ENCODE data around the gene PIN1. TPM values are rescaled to one million over a fixed set of nuclear protein-coding genes. Genes with fewer than 3 reads are reported as not detected.

PIN1 gene
- total RNA-seq, 1 donor from 2014 or later = 58.5 TPM

DNA sequence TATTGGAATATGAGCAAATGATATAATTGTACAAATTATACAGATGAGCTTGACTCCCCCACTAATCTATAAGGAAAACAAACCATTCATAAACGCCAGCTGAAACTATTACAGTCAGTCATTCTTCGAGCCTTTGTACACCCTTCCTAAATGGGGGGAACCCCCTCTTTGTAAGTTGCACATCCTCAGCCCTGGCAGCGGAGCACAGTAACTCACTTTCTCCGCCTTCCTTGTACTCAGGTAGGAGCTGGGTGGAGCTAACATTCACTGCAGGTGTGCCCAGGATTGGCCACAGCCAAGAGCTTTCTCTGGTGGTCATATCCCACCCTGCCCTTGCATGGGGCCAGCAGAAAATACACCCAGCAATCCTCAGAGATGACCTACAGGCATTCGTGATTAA, 28.6 kb downstream of the PIN1 start:
- Histone ChIP-seq H3K4me3 (ENCODE audit: low read length in 3 of 3) (no peak overlapping the region), H3K9ac (ENCODE audit: low read depth in 1 of 3, low read length in 3 of 3) (no peak overlapping the region), H3K36me3 (ENCODE audit: control insufficient read depth in 3 of 3, insufficient read depth in 3 of 3, low read length in 3 of 3) (no peaks in the 10 kb centered on the region), H3K27me3 (ENCODE audit: control insufficient read depth in 3 of 3, insufficient read depth in 3 of 3, low read length in 3 of 3) (no peaks in the 10 kb centered on the region), H3K27ac (ENCODE audit: low read depth, low read length) (no peak overlapping the region), H3K4me1 (ENCODE audit: control insufficient read depth in 3 of 3, insufficient read depth in 3 of 3, low read length in 3 of 3) (peaks cover 0 to 2% (median 0%) of the 10 kb centered on the region in 3 donors), H3K9me3 (ENCODE audit: control insufficient read depth in 3 of 3, low read length in 3 of 3) (no peaks in the 10 kb centered on the region)

DNA sequence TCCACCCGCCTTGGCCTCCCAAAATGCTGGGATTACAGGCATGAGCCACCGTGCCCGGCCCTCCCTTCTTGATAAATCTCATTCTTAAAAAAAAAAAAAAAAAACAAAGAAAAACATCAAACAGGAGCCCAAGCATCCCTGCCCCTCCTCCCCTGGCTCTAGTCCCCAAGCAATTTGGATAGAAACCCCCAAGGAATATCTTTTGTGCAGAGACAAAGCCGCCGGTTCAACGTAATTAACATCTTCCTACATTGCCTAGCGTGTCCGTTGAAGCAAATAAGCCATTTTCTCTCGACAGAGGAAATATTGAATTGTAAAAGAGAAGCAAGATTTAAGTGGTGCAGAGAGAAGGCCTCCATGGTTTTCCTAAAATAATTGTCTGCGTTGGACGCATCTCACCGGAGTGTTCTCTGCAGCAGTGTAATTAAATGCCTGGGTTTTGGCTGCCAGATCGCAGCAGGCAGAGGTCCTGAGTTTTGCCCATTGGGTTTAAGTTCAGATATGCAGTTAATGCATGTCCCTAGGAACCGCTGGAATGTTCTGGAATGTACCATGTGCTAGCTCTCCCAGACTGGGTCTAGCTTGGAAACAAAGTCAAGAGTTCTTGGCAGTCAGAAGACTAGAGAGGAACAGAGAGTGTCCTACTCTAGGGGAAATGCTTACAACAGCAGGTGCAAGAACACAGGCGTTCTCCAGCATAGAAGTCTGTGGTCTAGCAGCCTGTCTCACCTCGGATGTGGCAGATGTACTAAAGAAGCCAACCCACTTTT, 30.8 kb downstream of the PIN1 start:
- Histone ChIP-seq H3K36me3 (ENCODE audit: control insufficient read depth in 3 of 3, insufficient read depth in 3 of 3, low read length in 3 of 3) (no peaks in the 10 kb centered on the region), H3K9ac (ENCODE audit: low read depth in 1 of 3, low read length in 3 of 3) (no peak overlapping the region), H3K27ac (ENCODE audit: low read depth, low read length) (no peak overlapping the region), H3K4me3 (ENCODE audit: low read length in 3 of 3) (no peak overlapping the region), H3K9me3 (ENCODE audit: control insufficient read depth in 3 of 3, low read length in 3 of 3) (no peaks in the 10 kb centered on the region), H3K27me3 (ENCODE audit: control insufficient read depth in 3 of 3, insufficient read depth in 3 of 3, low read length in 3 of 3) (peaks cover 0 to 4% (median 0%) of the 10 kb centered on the region in 3 donors), H3K4me1 (ENCODE audit: control insufficient read depth in 3 of 3, insufficient read depth in 3 of 3, low read length in 3 of 3) (peaks cover 0 to 2% (median 0%) of the 10 kb centered on the region in 3 donors)

DNA sequence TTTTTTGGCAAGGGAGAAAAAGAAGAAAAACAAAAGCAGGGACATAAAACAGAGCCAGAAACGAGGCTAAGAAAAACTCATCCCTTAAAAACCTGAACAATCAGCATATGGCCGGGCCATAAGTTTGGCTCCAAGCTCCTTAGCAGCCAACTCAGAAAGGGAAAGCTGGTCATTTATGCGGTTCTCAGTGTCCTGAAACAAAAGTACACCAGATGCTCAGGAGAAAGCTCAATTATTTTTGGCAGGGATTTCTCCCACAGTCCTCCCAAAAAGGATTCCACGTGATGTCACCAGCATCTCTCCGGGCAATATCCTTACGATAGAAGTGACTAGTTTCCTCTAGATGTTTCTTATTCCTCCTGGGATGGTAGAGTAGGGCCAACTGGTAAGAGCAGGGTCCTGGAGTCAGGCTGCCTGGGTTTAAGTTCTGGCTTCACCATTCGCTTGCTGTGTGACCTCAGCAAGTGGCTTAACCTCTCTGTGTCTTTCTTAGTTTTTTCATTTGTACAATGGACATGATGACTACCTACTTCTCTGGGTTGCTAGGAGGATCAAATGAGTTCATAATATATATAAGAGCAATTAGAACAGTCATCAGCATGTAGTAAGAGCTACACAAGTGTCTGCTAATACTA, 34.0 kb downstream of the PIN1 start:
- Histone ChIP-seq H3K4me3 (ENCODE audit: low read length in 3 of 3) (no peak overlapping the region), H3K9ac (ENCODE audit: low read depth in 1 of 3, low read length in 3 of 3) (no peak overlapping the region), H3K27ac (ENCODE audit: low read depth, low read length) (no peak overlapping the region), H3K9me3 (ENCODE audit: control insufficient read depth in 3 of 3, low read length in 3 of 3) (no peaks in the 10 kb centered on the region), H3K36me3 (ENCODE audit: control insufficient read depth in 3 of 3, insufficient read depth in 3 of 3, low read length in 3 of 3) (no peaks in the 10 kb centered on the region), H3K4me1 (ENCODE audit: control insufficient read depth in 3 of 3, insufficient read depth in 3 of 3, low read length in 3 of 3) (peaks cover 0 to 2% (median 0%) of the 10 kb centered on the region in 3 donors), H3K27me3 (ENCODE audit: control insufficient read depth in 3 of 3, insufficient read depth in 3 of 3, low read length in 3 of 3) (peaks cover 0 to 4% (median 0%) of the 10 kb centered on the region in 3 donors)

DNA sequence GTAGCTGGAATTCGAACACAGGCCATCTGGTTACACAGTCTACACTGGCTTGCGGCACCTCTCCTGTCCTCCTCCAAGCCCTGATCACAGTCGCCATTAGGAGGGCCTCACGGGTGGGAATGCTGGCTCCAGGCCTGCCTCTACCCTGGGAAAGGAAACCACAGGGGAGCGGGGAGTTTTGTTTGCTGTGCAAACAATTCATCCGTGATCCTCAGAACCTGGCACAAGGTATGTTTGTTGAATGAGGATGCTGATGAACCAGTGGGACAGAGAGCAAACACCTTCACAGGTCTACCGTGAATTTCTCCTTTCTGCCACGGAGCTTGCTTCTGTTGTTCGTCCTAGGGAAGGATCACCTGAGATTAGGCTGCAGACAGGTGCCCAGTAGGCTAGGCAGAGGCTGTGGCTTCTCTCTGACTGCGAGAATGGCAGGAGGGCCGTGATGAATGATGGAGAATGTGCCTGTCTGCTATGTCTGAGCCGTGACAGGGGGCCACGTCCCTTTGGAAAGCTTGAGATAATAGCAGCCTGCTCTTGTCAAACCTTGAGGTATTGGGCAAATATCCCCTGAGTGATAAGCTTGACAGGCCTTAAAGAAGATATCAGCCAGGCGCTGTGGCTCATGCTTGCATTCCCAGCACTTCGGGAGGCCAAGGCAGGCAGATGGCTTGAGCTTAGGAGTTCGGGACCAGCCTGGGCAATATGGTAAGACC, 36.7 kb downstream of the PIN1 start:
- Histone ChIP-seq H3K36me3 (ENCODE audit: control insufficient read depth in 3 of 3, insufficient read depth in 3 of 3, low read length in 3 of 3) (no peaks in the 10 kb centered on the region), H3K9ac (ENCODE audit: low read depth in 1 of 3, low read length in 3 of 3) (no peak overlapping the region), H3K9me3 (ENCODE audit: control insufficient read depth in 3 of 3, low read length in 3 of 3) (peaks cover 0 to 4% (median 0%) of the 10 kb centered on the region in 3 donors), H3K4me3 (ENCODE audit: low read length in 3 of 3) (no peak overlapping the region), H3K4me1 (ENCODE audit: control insufficient read depth in 3 of 3, insufficient read depth in 3 of 3, low read length in 3 of 3) (peaks cover 0 to 1% (median 0%) of the 10 kb centered on the region in 3 donors), H3K27me3 (ENCODE audit: control insufficient read depth in 3 of 3, insufficient read depth in 3 of 3, low read length in 3 of 3) (peaks cover 0 to 4% (median 0%) of the 10 kb centered on the region in 3 donors), H3K27ac (ENCODE audit: low read depth, low read length) (no peak overlapping the region)

DNA sequence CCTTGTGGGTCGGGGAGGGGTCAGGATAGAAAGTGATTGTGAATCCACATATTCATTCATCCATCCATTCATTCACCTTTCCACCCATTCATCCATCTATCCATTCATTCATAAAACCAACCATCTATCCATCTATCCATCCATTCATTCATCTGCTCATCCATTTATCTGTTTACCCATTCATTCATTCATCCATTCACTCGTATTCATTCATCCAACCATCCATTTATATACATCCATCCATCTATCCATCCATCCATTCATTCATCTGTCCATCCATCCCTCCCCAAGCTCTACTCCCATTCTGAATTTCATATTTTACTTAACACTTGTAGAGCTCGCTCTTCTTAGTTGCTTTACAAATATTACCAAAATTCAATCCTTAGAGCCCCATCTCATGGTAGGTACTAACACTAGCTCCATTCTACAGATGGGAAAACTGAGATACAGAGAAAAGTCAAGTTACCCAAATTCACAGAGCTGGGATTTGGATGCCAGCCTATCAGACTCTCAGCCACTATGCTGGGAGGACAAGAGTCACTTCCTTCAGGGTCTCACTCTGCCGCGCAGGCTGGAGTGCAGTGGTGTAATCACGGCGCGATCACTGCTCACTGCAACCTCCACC, 37.6 kb downstream of the PIN1 start:
- Histone ChIP-seq H3K27ac (ENCODE audit: low read depth, low read length) (no peak overlapping the region), H3K4me3 (ENCODE audit: low read length in 3 of 3) (no peak overlapping the region), H3K36me3 (ENCODE audit: control insufficient read depth in 3 of 3, insufficient read depth in 3 of 3, low read length in 3 of 3) (no peaks in the 10 kb centered on the region), H3K4me1 (ENCODE audit: control insufficient read depth in 3 of 3, insufficient read depth in 3 of 3, low read length in 3 of 3) (no peaks in the 10 kb centered on the region), H3K27me3 (ENCODE audit: control insufficient read depth in 3 of 3, insufficient read depth in 3 of 3, low read length in 3 of 3) (peaks cover 0 to 4% (median 0%) of the 10 kb centered on the region in 3 donors), H3K9ac (ENCODE audit: low read depth in 1 of 3, low read length in 3 of 3) (no peak overlapping the region), H3K9me3 (ENCODE audit: control insufficient read depth in 3 of 3, low read length in 3 of 3) (peaks cover 0 to 4% (median 0%) of the 10 kb centered on the region in 3 donors)

DNA sequence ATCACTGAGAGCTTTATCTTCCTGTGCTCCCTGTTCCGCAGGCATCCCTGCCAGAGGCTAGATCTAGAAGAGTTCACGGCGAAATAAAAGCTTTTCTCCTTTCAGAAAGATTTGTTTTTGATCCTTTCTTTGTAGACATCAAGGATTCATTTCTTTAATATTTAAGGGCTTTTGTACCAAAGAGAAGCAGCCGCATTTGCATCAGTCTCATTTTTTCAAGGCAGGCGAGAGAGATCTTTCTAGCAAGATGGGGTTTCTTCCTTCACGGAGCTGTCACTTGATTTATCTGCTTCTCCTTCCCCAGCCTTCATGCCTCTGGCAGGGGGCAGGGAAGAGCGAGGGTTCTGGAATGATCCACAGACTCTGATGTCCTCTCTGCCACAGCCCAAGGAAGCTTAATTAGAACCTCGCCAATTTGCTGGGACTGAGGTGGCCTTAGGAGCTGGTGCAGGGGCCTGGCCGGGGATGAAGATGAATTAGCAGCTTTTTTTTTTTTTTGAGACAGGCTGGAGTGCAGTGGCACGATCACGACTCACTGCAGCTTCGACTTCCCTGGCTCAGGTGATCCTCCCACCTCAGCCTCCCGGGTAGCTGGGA, 40.0 kb downstream of the PIN1 start:
- H3K27me3 ChIP-seq (ENCODE audit: control insufficient read depth in 3 of 3, insufficient read depth in 3 of 3, low read length in 3 of 3) = no peaks in the 10 kb centered on the region
- H3K4me1 ChIP-seq (ENCODE audit: control insufficient read depth in 3 of 3, insufficient read depth in 3 of 3, low read length in 3 of 3) = no peaks in the 10 kb centered on the region
- no peak overlapping the region for H3K4me3 ChIP-seq (ENCODE audit: low read length in 3 of 3)
- H3K36me3 ChIP-seq (ENCODE audit: control insufficient read depth in 3 of 3, insufficient read depth in 3 of 3, low read length in 3 of 3) = no peaks in the 10 kb centered on the region
- H3K9ac ChIP-seq (ENCODE audit: low read depth in 1 of 3, low read length in 3 of 3) = no peak overlapping the region
- peaks cover 0 to 4% (median 2%) of the 10 kb centered on the region in 3 donors for H3K9me3 ChIP-seq (ENCODE audit: control insufficient read depth in 3 of 3, low read length in 3 of 3)
- no peak overlapping the region for H3K27ac ChIP-seq (ENCODE audit: low read depth, low read length)

DNA sequence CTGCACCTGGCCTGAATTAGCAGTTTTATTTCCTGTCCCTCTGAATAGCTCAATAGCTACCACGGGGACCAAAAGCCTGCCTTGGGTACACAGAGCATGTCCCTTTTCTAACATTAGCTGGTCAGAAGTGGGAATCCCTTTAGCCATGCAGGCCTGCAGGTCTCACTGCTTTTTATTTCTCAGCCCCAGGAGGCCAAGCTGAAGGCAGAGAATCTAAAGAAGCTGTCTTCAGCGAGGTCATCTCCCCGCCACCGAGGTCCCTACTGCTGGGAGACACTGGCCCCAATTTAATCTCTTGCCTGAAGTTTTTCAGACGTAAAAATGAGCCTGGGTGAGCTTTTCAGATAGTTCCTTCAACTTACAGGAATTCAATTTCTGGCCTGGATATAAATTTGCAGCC, 40.7 kb downstream of the PIN1 start:
- Histone ChIP-seq H3K9ac (ENCODE audit: low read depth in 1 of 3, low read length in 3 of 3) (no peak overlapping the region), H3K4me1 (ENCODE audit: control insufficient read depth in 3 of 3, insufficient read depth in 3 of 3, low read length in 3 of 3) (no peaks in the 10 kb centered on the region), H3K27ac (ENCODE audit: low read depth, low read length) (no peak overlapping the region), H3K36me3 (ENCODE audit: control insufficient read depth in 3 of 3, insufficient read depth in 3 of 3, low read length in 3 of 3) (no peaks in the 10 kb centered on the region), H3K4me3 (ENCODE audit: low read length in 3 of 3) (no peak overlapping the region), H3K27me3 (ENCODE audit: control insufficient read depth in 3 of 3, insufficient read depth in 3 of 3, low read length in 3 of 3) (no peaks in the 10 kb centered on the region), H3K9me3 (ENCODE audit: control insufficient read depth in 3 of 3, low read length in 3 of 3) (peaks cover 0 to 4% (median 2%) of the 10 kb centered on the region in 3 donors)

DNA sequence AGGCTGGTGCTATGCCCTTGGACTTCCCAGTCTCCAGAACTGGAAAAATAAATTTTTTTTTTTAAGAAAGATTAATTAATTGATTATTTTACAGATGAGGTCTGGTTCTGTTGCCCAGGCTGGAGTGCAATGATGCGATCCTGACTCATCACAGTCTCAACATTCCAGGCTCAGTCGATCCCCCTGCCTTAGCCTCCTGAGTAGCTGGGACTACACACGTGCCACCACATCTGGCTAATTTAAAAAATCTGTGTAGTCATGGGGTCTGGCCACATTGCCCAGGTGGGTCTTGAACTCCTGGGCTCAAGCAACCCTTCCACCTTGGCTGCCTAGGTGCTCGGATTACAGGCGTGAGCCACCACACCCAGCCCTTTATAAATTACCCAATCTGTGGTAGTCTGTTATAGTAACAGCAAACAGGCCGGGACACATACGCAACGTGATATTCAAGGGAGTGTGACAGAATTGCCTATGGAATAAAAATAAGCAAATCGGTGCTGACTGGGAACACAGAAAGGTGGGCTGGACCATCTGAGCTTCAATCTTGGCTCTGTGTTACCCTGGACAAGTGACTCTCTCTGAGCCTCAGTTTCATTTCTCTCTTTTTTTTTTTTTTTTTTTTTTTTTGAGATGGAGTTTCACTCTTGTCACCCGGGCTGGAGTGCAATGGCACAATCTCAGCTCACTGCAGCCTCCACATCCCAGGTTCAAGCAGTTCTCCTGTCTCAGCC, 42.8 kb downstream of the PIN1 start:
- H3K4me3 ChIP-seq (ENCODE audit: low read length in 3 of 3) = no peak overlapping the region
- H3K27me3 ChIP-seq (ENCODE audit: control insufficient read depth in 3 of 3, insufficient read depth in 3 of 3, low read length in 3 of 3) = no peaks in the 10 kb centered on the region

More for the DNA sequence above, 42.8 kb downstream of the PIN1 start:
- H3K4me1 ChIP-seq (ENCODE audit: control insufficient read depth in 3 of 3, insufficient read depth in 3 of 3, low read length in 3 of 3) = no peaks in the 10 kb centered on the region
- no peaks in the 10 kb centered on the region for H3K36me3 ChIP-seq (ENCODE audit: control insufficient read depth in 3 of 3, insufficient read depth in 3 of 3, low read length in 3 of 3)
- H3K9ac ChIP-seq (ENCODE audit: low read depth in 1 of 3, low read length in 3 of 3) = no peak overlapping the region
- no peak overlapping the region for H3K27ac ChIP-seq (ENCODE audit: low read depth, low read length)
- peaks cover 0 to 4% (median 2%) of the 10 kb centered on the region in 3 donors for H3K9me3 ChIP-seq (ENCODE audit: control insufficient read depth in 3 of 3, low read length in 3 of 3)
